Caco-2 (cell line): Measurements from ENCODE around the gene SOBP. TPM values are rescaled to one million over a fixed set of nuclear protein-coding genes. Genes with fewer than 3 reads are reported as not detected.

ENCODE experiments used
- BruUV-seq: library from RNA; stranded (reverse); fragments of 400-500 nt; replicated peaks from 2 replicates; lab custom pipeline; 2021; lab: Mats Ljungman, UMichigan
- CTCF ChIA-PET: fragments of 300-600 bp; sonication (Branson Sonifier 250); formaldehyde crosslinking; loops from one replicate; lab custom pipeline; 2022; ENCODE audit warnings: antibody characterized with exemption; lab: Charles Lee
- POLR2A ChIA-PET: fragments of 300-600 bp; sonication (Branson Sonifier 250); formaldehyde crosslinking; loops from one replicate; lab custom pipeline; 2022; ENCODE audit warnings: antibody characterized with exemption; lab: Charles Lee
- DNase-seq, 2 experiments: peaks; one replicate each; pipeline versions ENCODE4 v3.0.0 to v3.0.0-alpha.2; 2020 to 2022
- H3K27me3 ChIP-seq: replicated peaks from 2 replicates; pipeline ENCODE4 v1.6.0; 2011; ENCODE audit warnings: low read length; ENCODE audit not compliant: control insufficient read depth, insufficient read depth
- H3K36me3 ChIP-seq: 2 replicates; pipeline ENCODE4 v1.5.1; 2011; ENCODE audit warnings: low read length; ENCODE audit not compliant: control insufficient read depth, insufficient read depth
- H3K4me1 ChIP-seq: fragments of 250-450 bp; sonication (Bioruptor Pico); 2 replicates; pipeline ENCODE4 v1.5.1; 2020; ENCODE audit warnings: mild to moderate bottlenecking
- H3K4me3 ChIP-seq: 2 replicates; pipeline ENCODE4 v1.5.1; 2011; ENCODE audit warnings: low read depth, mild to moderate bottlenecking, control low read depth, low read length
- H3K9me3 ChIP-seq: fragments of 250-450 bp; sonication (Bioruptor Pico); 2 replicates; pipeline ENCODE4 v1.5.1; 2020; ENCODE audit warnings: mild to moderate bottlenecking, moderate library complexity
- H3K27ac Mint-ChIP-seq: one replicate; pipeline ENCODE4 v1.8.0; 2022; ENCODE audit warnings: mixed read lengths; ENCODE audit not compliant: unreplicated experiment
- H3K27me3 Mint-ChIP-seq: one replicate; pipeline ENCODE4 v1.8.0; 2022; ENCODE audit warnings: mixed read lengths; ENCODE audit not compliant: insufficient read depth, unreplicated experiment
- H3K36me3 Mint-ChIP-seq: one replicate; pipeline ENCODE4 v1.8.0; 2022; ENCODE audit warnings: mild to moderate bottlenecking, mixed read lengths; ENCODE audit not compliant: insufficient read depth, unreplicated experiment
- H3K4me1 Mint-ChIP-seq: one replicate; pipeline ENCODE4 v1.8.0; 2022; ENCODE audit warnings: low read depth, mixed read lengths; ENCODE audit not compliant: unreplicated experiment
- H3K4me3 Mint-ChIP-seq: one replicate; pipeline ENCODE4 v1.8.0; 2022; ENCODE audit warnings: mild to moderate bottlenecking, moderate library complexity, mixed read lengths; ENCODE audit not compliant: unreplicated experiment
- H3K9me3 Mint-ChIP-seq: one replicate; pipeline ENCODE4 v1.8.0; 2022; ENCODE audit warnings: mixed read lengths; ENCODE audit not compliant: unreplicated experiment
- CTCF ChIP-seq, 2 experiments: fragments of 200-600 bp in 1 of 2; IDR thresholded peaks; 1 replicate in 1 of 2; 2 replicates in 1 of 2; pipeline versions ENCODE4 v1.5.1 to v1.8.0; 2011 to 2022; ENCODE audit warnings: antibody characterized with exemption in 1 of 2, control low read depth in 1 of 2, inconsistent platforms in 1 of 2, low read depth in 1 of 2, low read length in 1 of 2, mild to moderate bottlenecking in 1 of 2, moderate library complexity in 1 of 2; ENCODE audit not compliant: insufficient read depth in 1 of 2, severe bottlenecking in 1 of 2, unreplicated experiment in 1 of 2
- intact Hi-C: fragments of 100-400 bp; cut with micrococcal nuclease; formaldehyde crosslinking; loops from one replicate; pipeline ENCODE4 v1.10.0; 2022; ENCODE audit not compliant: unreplicated experiment
- total RNA-seq: library from RNA; stranded (reverse); gene quantifications from 2 replicates; pipeline ENCODE4 v1.2.3, GENCODE V29; 2022

The SOBP gene
- total RNA-seq, 1 experiment from 2014 or later = not detected

- BruUV-seq = no TSS peak
- TF ChIP-seq CTCF (IDR thresholded peaks at IDR 0.05; ENCODE audit: insufficient read depth in 1 of 2, low read depth in 1 of 2, low read length in 1 of 2, severe bottlenecking in 1 of 2, unreplicated experiment in 1 of 2) = no peak
- no peaks in the 10 kb centered on the region for H3K36me3 ChIP-seq
- H3K4me3 ChIP-seq = no peak overlapping the region
- H3K4me1 Mint-ChIP-seq = no peaks in the 10 kb centered on the region
- no peaks in the 10 kb centered on the region; the same call in 1 of the 2 replicates for H3K9me3 ChIP-seq
- intact Hi-C loops = no loop called here
- no peaks in the 10 kb centered on the region for H3K27me3 Mint-ChIP-seq
- no peaks in the 10 kb centered on the region for H3K36me3 Mint-ChIP-seq
- no peaks in the 10 kb centered on the region for H3K4me1 ChIP-seq
- no peak overlapping the region for H3K27ac Mint-ChIP-seq
- H3K9me3 Mint-ChIP-seq = no peaks in the 10 kb centered on the region
- CTCF ChIA-PET = interaction anchor here (0.6 kb wide), 1 partner anchor 558 kb away, joined by 5 read pairs; no protein-coding TSS in a partner anchor
- POLR2A ChIA-PET = no interaction called here
- no peak for DNase-seq
- H3K4me3 Mint-ChIP-seq = no peak overlapping the region
- H3K27me3 ChIP-seq = no peaks in the 10 kb centered on the region
These were observed 200.7 kb downstream of the SOBP start for GRCh38 chr6:107690643-107691061.

GRCh38 chr6:107691062-107691751, 201.3 kb downstream of the SOBP start:
- Histone ChIP-seq H3K27me3 (no peaks in the 10 kb centered on the region), H3K4me1 (no peaks in the 10 kb centered on the region), H3K4me3 (no peak overlapping the region), H3K9me3 (no peaks in the 10 kb centered on the region; the same call in 1 of the 2 replicates), H3K36me3 (no peaks in the 10 kb centered on the region)
- POLR2A ChIA-PET = no interaction called here
- intact Hi-C loops = no loop called here
- Mint-ChIP-seq H3K4me3 (no peak overlapping the region), H3K36me3 (no peaks in the 10 kb centered on the region), H3K4me1 (no peaks in the 10 kb centered on the region), H3K27ac (no peak overlapping the region), H3K9me3 (no peaks in the 10 kb centered on the region), H3K27me3 (no peaks in the 10 kb centered on the region)
- CTCF ChIA-PET = no interaction called here
- DNase-seq = no peak
- BruUV-seq = no TSS peak
- no peak for TF ChIP-seq CTCF (IDR thresholded peaks at IDR 0.05; ENCODE audit: insufficient read depth in 1 of 2, low read depth in 1 of 2, low read length in 1 of 2, severe bottlenecking in 1 of 2, unreplicated experiment in 1 of 2)

- POLR2A ChIA-PET = no interaction called here
- CTCF ChIA-PET = no interaction called here
These were observed 202.4 kb downstream of the SOBP start for GRCh38 chr6:107692351-107692750.

More at GRCh38 chr6:107692351-107692750, 202.4 kb downstream of the SOBP start:
- Histone ChIP-seq H3K36me3 (no peaks in the 10 kb centered on the region), H3K4me3 (no peak overlapping the region), H3K4me1 (no peaks in the 10 kb centered on the region), H3K9me3 (no peaks in the 10 kb centered on the region; the same call in 1 of the 2 replicates), H3K27me3 (no peaks in the 10 kb centered on the region)
- intact Hi-C loops = no loop called here
- no peaks in the 10 kb centered on the region for H3K9me3 Mint-ChIP-seq
- H3K27ac Mint-ChIP-seq = no peak overlapping the region
- no peak for DNase-seq
- no peaks in the 10 kb centered on the region for H3K36me3 Mint-ChIP-seq
- TF ChIP-seq CTCF (IDR thresholded peaks at IDR 0.05; ENCODE audit: insufficient read depth in 1 of 2, low read depth in 1 of 2, low read length in 1 of 2, severe bottlenecking in 1 of 2, unreplicated experiment in 1 of 2) = no peak
- H3K27me3 Mint-ChIP-seq = no peaks in the 10 kb centered on the region
- no TSS peak for BruUV-seq
- H3K4me1 Mint-ChIP-seq = no peaks in the 10 kb centered on the region
- no peak overlapping the region for H3K4me3 Mint-ChIP-seq
